Aorta (tissue), 5 donors: ENCODE measurements around the gene NDUFB6. TPM values are rescaled to one million over a fixed set of nuclear protein-coding genes. Genes with fewer than 3 reads are reported as not detected.
"Not testable (repeated sequence)": the region's sequence is repeated elsewhere in the genome, so short reads cannot be mapped to it uniquely, and the experiment has no call there.

Experiments used
- ATAC-seq: fragments of 200-7000 bp; cut with Tn5 transposase; one replicate; pipeline ENCODE4 v1.9.1; 2022; ENCODE audit warnings: moderate library complexity; ENCODE audit not compliant: low FRiP score
- DNase-seq, 2 donors: peaks; one replicate each; pipeline ENCODE4 v3.0.0-alpha.2; 2020
- H3K27ac ChIP-seq, 2 donors: one replicate each; pipeline ENCODE4 v1.5.1; 2013; ENCODE audit warnings: low read length in 2 of 2, mild to moderate bottlenecking in 2 of 2, moderate library complexity in 2 of 2, control low read depth in 1 of 2, inconsistent platforms in 1 of 2, low read depth in 1 of 2
- H3K27me3 ChIP-seq, 2 donors: one replicate each; pipeline ENCODE4 v1.6.1; 2013; ENCODE audit warnings: control low read depth in 1 of 2, low read length in 1 of 2, mild to moderate bottlenecking in 1 of 2, moderate library complexity in 1 of 2; ENCODE audit not compliant: insufficient read depth in 2 of 2, control insufficient read depth in 1 of 2
- H3K36me3 ChIP-seq, 2 donors: one replicate each; pipeline ENCODE4 v1.6.1; 2013; ENCODE audit warnings: control low read depth in 1 of 2, low read length in 1 of 2, mild to moderate bottlenecking in 1 of 2; ENCODE audit not compliant: insufficient read depth in 2 of 2, control insufficient read depth in 1 of 2
- H3K4me1 ChIP-seq, 2 donors: one replicate each; pipeline ENCODE4 v1.6.1; 2013; ENCODE audit warnings: low read length in 2 of 2, control low read depth in 1 of 2, mild to moderate bottlenecking in 1 of 2, moderate library complexity in 1 of 2; ENCODE audit not compliant: insufficient read depth in 2 of 2, control insufficient read depth in 1 of 2
- H3K4me3 ChIP-seq, 2 donors: one replicate each; pipeline ENCODE4 v1.5.1; 2013; ENCODE audit warnings: low read length in 2 of 2, control low read depth in 1 of 2, mild to moderate bottlenecking in 1 of 2
- H3K9me3 ChIP-seq: one replicate; pipeline ENCODE4 v1.6.1; 2013; ENCODE audit warnings: mild to moderate bottlenecking, low read length; ENCODE audit not compliant: control insufficient read depth
- WGBS, 2 donors: extraction: QIAGEN DNeasy Blood & Tissue Kit; methylation state at CpG; one replicate each; pipeline ENCODE4 v1.1.7; 2013; 5-methylcytosine and 5-hydroxymethylcytosine counted together
- intact Hi-C, 2 donors: fragments of 100-400 bp; cut with DNase I; formaldehyde crosslinking; loops; one replicate each; pipeline versions ENCODE4 v1.14.2 to v1.15.0; 2022
- long read RNA-seq, 2 donors: library from polyadenylated mRNA; unstranded; transcript quantifications; one replicate each; pipeline ENCODE4 v2.0.0, GENCODE V29; 2020 to 2021
- polyA plus RNA-seq, 2 donors: library from polyadenylated mRNA; stranded (reverse); fragments of 200-250 nt; gene quantifications; one replicate each; pipeline ENCODE4 v1.2.3, GENCODE V29; 2013
- total RNA-seq, 2 donors: library from RNA; stranded (reverse); fragmentation: NEBNext Ultra II Directional; extraction: Animal tissue kit (Norgen Biotek cat#: 25700); gene quantifications; one replicate each; pipeline ENCODE4 v1.2.1, GENCODE V29; 2021
- donor health status: healthy with polysubstance abuse.
- donor health status: Bipolar disorder and iron deficiency.
- donor health status: DM: no; HTN: no; CAD: no.
- donor health status: DM: no; HTN: no; CAD: no.
- donor health status: DM: yes; HTN: yes; CAD: no.

Gene NDUFB6
- 10 to 100 TPM; 29.5 to 44.6 TPM for total RNA-seq
- 10 to 100 TPM; 41.6 to 55.2 TPM for polyA plus RNA-seq
- long read RNA-seq, donor 1, transcript NDUFB6-203 (4 exons, 1,366 nt): major isoform, 22 of 26 reads
- long read RNA-seq, donor 1, partial matches to known transcripts: 1 of 26 reads
- long read RNA-seq, donor 1, other reads (novel, unspliced or antisense): 2 of 26 reads
- long read RNA-seq, donor 2, transcript NDUFB6-203 (4 exons, 1,366 nt): major isoform, 18 of 18 reads
- long read RNA-seq, donor 2, partial matches to known transcripts: 0 of 18 reads
- long read RNA-seq, donor 2, other reads (novel, unspliced or antisense): 0 of 18 reads

DNA sequence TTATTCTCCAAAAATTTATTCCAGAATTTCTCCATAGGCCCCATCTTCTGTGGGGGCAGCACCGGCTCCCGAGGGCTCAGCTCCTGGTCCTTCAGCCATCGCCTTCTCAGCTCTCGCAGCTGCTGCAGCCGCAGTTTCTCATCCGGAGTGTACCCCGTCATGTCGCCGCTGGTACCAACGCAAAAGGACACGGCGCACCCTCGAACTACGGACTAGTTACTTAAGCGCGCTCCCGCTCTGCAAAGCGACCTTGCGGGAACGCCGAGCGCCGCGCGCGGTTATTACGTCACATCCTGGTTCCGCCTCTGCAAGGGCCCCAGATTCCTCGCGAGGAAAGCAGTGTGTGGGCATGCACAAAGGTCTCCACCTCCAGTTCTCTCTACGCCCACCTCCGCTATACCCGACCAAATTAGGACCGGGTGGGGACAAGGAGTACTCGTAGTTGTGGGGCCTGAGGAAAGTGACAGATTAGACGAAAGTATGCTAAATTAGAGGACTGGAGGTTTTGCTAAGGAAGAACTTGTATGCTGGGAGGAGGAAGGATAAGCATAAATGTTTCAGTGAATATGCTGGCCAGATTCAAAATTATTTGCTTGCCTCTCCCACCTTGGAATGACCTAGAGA is at the start of gene NDUFB6:
Gene NDUFB6, minus strand, starts transcription at position 260 of the 624 bp plus-strand sequence. Its CDS starts 99 bp downstream, at position 161.
- DNase-seq (peak; percentile 97 to 99), ATAC-seq (peak; percentile 99)
- Histone ChIP-seq H3K4me1 (no peaks in the 10 kb centered on the region), H3K4me3 (peak within 1 kb of the TSS; percentile 50 to 92), H3K36me3 (peaks cover 0 to 3% of the 10 kb centered on the region in 2 donors), H3K9me3 (no peaks in the 10 kb centered on the region), H3K27me3 (no peaks in the 10 kb centered on the region), H3K27ac (peak within 1 kb of the TSS; percentile 68 to 72)
- intact Hi-C loops: loop anchor here in 1 of 2 donors (2.0 kb wide), 2 partner anchors 22 to 188 kb away; partner anchors contain the start of gene ACO1
- 0% methylated on average over 36 of the region's 36 CpGs for WGBS, 2 donors

- no peaks in the 10 kb centered on the region for H3K27me3 ChIP-seq
- DNase-seq (no peak), ATAC-seq (no peak)
- H3K36me3 ChIP-seq: no peaks in the 10 kb centered on the region
- H3K4me3 ChIP-seq: no peak overlapping the region
- intact Hi-C loops: no loop called here
- 75 to 79% methylated on average over 5 of the region's 5 CpGs for WGBS, 2 donors
- H3K9me3 ChIP-seq: no peaks in the 10 kb centered on the region
- H3K27ac ChIP-seq: no peak overlapping the region
- H3K4me1 ChIP-seq: no peaks in the 10 kb centered on the region
These were observed 45.3 kb upstream of the NDUFB6 start for GRCh38 chr9:32618261-32618660.

GRCh38 chr9:32606811-32607210 is 33.9 kb upstream of the NDUFB6 start:
- WGBS, 2 donors: 74 to 76% methylated on average over 2 of the region's 2 CpGs
- ATAC-seq: no peak
- Histone ChIP-seq H3K27me3 (no peaks in the 10 kb centered on the region), H3K4me1 (no peaks in the 10 kb centered on the region), H3K27ac (no peak overlapping the region), H3K9me3 (peaks cover 3% of the 10 kb centered on the region), H3K4me3 (no peak overlapping the region), H3K36me3 (no peaks in the 10 kb centered on the region)
- intact Hi-C loops: no loop called here
- DNase-seq: no peak

- WGBS, 2 donors: 74 to 77% methylated on average over 12 of the region's 12 CpGs
- no peak overlapping the region for H3K27ac ChIP-seq
- H3K27me3 ChIP-seq: no peaks in the 10 kb centered on the region
- no peak for DNase-seq
- intact Hi-C loops: no loop called here
- no peaks in the 10 kb centered on the region for H3K4me1 ChIP-seq
- H3K4me3 ChIP-seq: no peak overlapping the region
- no peaks in the 10 kb centered on the region for H3K36me3 ChIP-seq
- ATAC-seq: no peak
- H3K9me3 ChIP-seq: peaks cover 3% of the 10 kb centered on the region
These were observed 31.2 kb upstream of the NDUFB6 start for GRCh38 chr9:32603914-32604852.

DNA sequence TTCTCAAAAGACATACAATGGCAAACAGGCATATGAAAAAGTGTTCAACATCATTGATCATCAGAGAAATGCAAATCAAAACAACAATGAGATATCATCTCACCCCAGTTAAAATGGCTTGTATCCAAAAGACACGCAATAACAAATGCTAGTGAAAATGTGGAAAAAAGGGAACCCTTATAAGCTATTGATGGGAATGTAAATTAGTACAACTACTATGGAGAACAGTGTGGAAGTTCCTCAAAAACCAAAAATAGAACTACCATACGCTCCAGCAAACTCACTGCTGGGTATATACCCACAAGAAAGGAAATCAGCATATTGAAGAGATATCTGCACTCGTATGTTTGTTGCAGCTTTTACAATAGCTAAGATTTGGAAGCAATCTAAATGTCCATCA is 26.1 kb upstream of the NDUFB6 start:
- H3K4me1 ChIP-seq, H3K27ac ChIP-seq, ATAC-seq, H3K4me3 ChIP-seq, H3K9me3 ChIP-seq, intact Hi-C loops, H3K36me3 ChIP-seq, DNase-seq, H3K27me3 ChIP-seq: not testable (repeated sequence)
- 74 to 77% methylated on average over 3 of the region's 3 CpGs for WGBS, 2 donors

GRCh38 chr9:32596936-32597335 is 24.0 kb upstream of the NDUFB6 start:
- Histone ChIP-seq H3K4me3 (no peak overlapping the region), H3K27ac (no peak overlapping the region), H3K27me3 (no peaks in the 10 kb centered on the region), H3K36me3 (no peaks in the 10 kb centered on the region), H3K9me3 (no peaks in the 10 kb centered on the region), H3K4me1 (no peaks in the 10 kb centered on the region)
- ATAC-seq: no peak
- intact Hi-C loops: no loop called here
- no peak for DNase-seq

- H3K4me3 ChIP-seq: no peak overlapping the region
- H3K27ac ChIP-seq: no peak overlapping the region
- H3K27me3 ChIP-seq: no peaks in the 10 kb centered on the region
- intact Hi-C loops: no loop called here
- H3K9me3 ChIP-seq: no peaks in the 10 kb centered on the region
- DNase-seq (no peak), ATAC-seq (no peak)
- 68 to 70% methylated on average over 4 of the region's 4 CpGs for WGBS, 2 donors
- H3K4me1 ChIP-seq: no peaks in the 10 kb centered on the region
- H3K36me3 ChIP-seq: no peaks in the 10 kb centered on the region
These were observed 23.3 kb upstream of the NDUFB6 start for GRCh38 chr9:32596096-32596865.

GRCh38 chr9:32590898-32591297 is 17.9 kb upstream of the NDUFB6 start:
- DNase-seq (no peak), ATAC-seq (no peak)
- Histone ChIP-seq H3K36me3 (no peaks in the 10 kb centered on the region), H3K27me3 (no peaks in the 10 kb centered on the region), H3K4me3 (no peak overlapping the region), H3K4me1 (no peaks in the 10 kb centered on the region), H3K27ac (no peak overlapping the region), H3K9me3 (no peaks in the 10 kb centered on the region)
- 62% methylated on average over 1 of the region's 1 CpG for WGBS, 2 donors
- intact Hi-C loops: no loop called here
